Heart left ventricle (tissue), 16 donors: Measurements from ENCODE around the gene AURKB. TPM values are rescaled to one million over a fixed set of nuclear protein-coding genes. Genes with fewer than 3 reads are reported as not detected.

Experiments used
- ATAC-seq, 4 donors: fragments of 200-7000 bp; cut with Tn5 transposase; one replicate each; pipeline ENCODE4 v1.9.1; 2020 to 2022; ENCODE audit warnings: moderate library complexity in 4 of 4, mild to moderate bottlenecking in 3 of 4, moderate number of reproducible peaks in 1 of 4
- DNase-seq, 5 donors: peaks; one replicate each; pipeline ENCODE4 v3.0.0-alpha.2; 2020
- H3K27ac ChIP-seq, 12 donors: fragments of 200-600 bp; sonication (generic) in 4 of 12; one replicate each; pipeline versions ENCODE4 v1.5.0 to v1.8.0; 2016 to 2022; ENCODE audit warnings: mild to moderate bottlenecking in 2 of 12
- H3K27me3 ChIP-seq, 9 donors: fragments of 200-600 bp; sonication (generic) in 2 of 9; one replicate each; pipeline versions ENCODE4 v1.5.1 to v1.8.0; 2016 to 2022; ENCODE audit warnings: mild to moderate bottlenecking in 3 of 9
- H3K36me3 ChIP-seq, 9 donors: fragments of 200-600 bp; sonication (generic) in 2 of 9; one replicate each; pipeline versions ENCODE4 v1.5.0 to v1.8.0; 2018 to 2022; ENCODE audit warnings: mild to moderate bottlenecking in 2 of 9
- H3K4me1 ChIP-seq, 12 donors: fragments of 200-600 bp; sonication (generic) in 4 of 12; one replicate each; pipeline versions ENCODE4 v1.5.0 to v1.8.0; 2016 to 2022; ENCODE audit warnings: mild to moderate bottlenecking in 3 of 12
- H3K4me3 ChIP-seq, 12 donors: fragments of 200-600 bp; sonication (generic) in 4 of 12; one replicate each; pipeline versions ENCODE4 v1.5.0 to v1.8.0; 2017 to 2022; ENCODE audit warnings: mild to moderate bottlenecking in 9 of 12, moderate library complexity in 4 of 12
- H3K9me3 ChIP-seq, 12 donors: fragments of 200-600 bp; sonication (generic) in 4 of 12; one replicate each; pipeline versions ENCODE4 v1.5.0 to v1.8.0; 2016 to 2022; ENCODE audit warnings: mild to moderate bottlenecking in 1 of 12
- POLR2A ChIP-seq, 2 donors: fragments of 450-650 bp; IDR thresholded peaks; one replicate each; pipeline ENCODE4 v1.6.1; 2017; ENCODE audit warnings: antibody characterized with exemption in 2 of 2, mild to moderate bottlenecking in 2 of 2, moderate library complexity in 2 of 2
- WGBS, 4 donors: extraction: QIAGEN DNeasy Blood & Tissue Kit in 2 of 4; methylation state at CpG; one replicate each; pipeline versions ENCODE4 v1.1.5 to v1.1.7; 2013 to 2018; 5-methylcytosine and 5-hydroxymethylcytosine counted together
- intact Hi-C, 10 donors: fragments of 100-400 bp; cut with DNase I; formaldehyde crosslinking; loops; one replicate each; pipeline versions ENCODE4 v1.11.1 to v1.14.2; 2022
- polyA plus RNA-seq, 2 donors: library from polyadenylated mRNA; stranded (reverse); fragments of 200-250 nt; gene quantifications; one replicate each; pipeline ENCODE4 v1.2.3, GENCODE V29; 2013
- total RNA-seq, 9 donors: library from RNA; depleted of rRNA in 2 of 9; stranded (reverse); fragments of >200 nt in 2 of 9; fragmentation: NEBNext Ultra II Directional in 3 of 9; extraction: Animal tissue kit (Norgen Biotek cat#: 25700) in 3 of 9; gene quantifications; one replicate each; pipeline versions ENCODE4 v1.1.0 to v1.2.4, GENCODE V29; 2016 to 2023
- TF ChIP-seq, protein P1 (sequence below), 12 donors: fragments of 200-600 bp; sonication (generic) in 4 of 12; IDR thresholded peaks; one replicate each; pipeline versions ENCODE4 v1.5.0 to v1.8.0; 2018 to 2022; ENCODE audit warnings: antibody characterized with exemption in 12 of 12, mild to moderate bottlenecking in 5 of 12
- donor health status: ischemic (EF 13 %, LVEDD 7.1; RV severe dilation, severe dysfunction).
- donor health status: healthy with polysubstance abuse.
- donor health status: DM: no; HTN: yes; CAD: no.
- donor health status: DM: no; HTN: no; CAD: no.
- donor health status: ischemic (EF 25% LVEDD 6.9; RV normal size, moderate dysfunction).
- donor health status: ischemic (EF 25% LVEDD 5.7; RV mildly dilated, moderate dysfunction).
- donor health status: healthy.
- donor health status: DM: yes; HTN: yes; CAD: no.
- donor health status: ischemic (EF 35%, LVEDD 5.7; RV mildly dilated, moderate dysfunction).
- donor health status: nonischemic (EF 11% LVEDD 7.7; RV severe dilation, severe dysfunction).
- donor health status: DM: yes; HTN: yes; CAD: no.
- donor health status: PGD.
- donor health status: ischemic (EF 29% LVEDD 5.4; RV normal size, mild dysfunction).
- donor health status: nonischemic (EF 23%, LVEDD 6.1; RV moderate dilation, normal function).

Gene AURKB
- total and polyA plus RNA-seq, 11 donors, result 0.23 to 10.3 (median 0.68) TPM; not detected in 5

DNA sequence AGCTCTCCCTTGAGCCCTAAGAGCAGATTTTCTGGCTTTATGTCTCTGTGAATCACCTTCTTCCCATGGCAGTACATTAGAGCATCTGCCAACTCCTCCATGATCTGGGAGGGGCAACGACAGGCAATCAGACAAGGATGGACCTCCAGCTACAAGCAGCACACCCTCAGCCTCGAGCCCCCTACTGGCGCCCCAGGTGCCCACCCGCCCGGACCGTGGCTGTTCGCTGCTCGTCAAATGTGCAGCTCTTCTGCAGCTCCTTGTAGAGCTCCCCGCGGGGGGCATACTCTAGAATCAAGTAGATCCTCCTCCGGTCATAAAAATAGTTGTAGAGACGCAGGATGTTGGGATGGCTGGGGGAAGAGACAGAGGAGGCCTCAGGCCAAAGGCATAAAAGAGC is 3.8 kb downstream of the AURKB start:
- WGBS, 4 donors, result 89 to 95% (median 94%) methylated on average over 12 of the region's 12 CpGs
- no peak for DNase-seq
- no peak for ATAC-seq
- Histone ChIP-seq H3K4me3 (no peak overlapping the region), H3K36me3 (no peaks in the 10 kb centered on the region), H3K4me1 (peaks cover 0 to 22% (median 8%) of the 10 kb centered on the region in 12 donors), H3K9me3 (no peaks in the 10 kb centered on the region), H3K27me3 (no peaks in the 10 kb centered on the region), H3K27ac (no peak overlapping the region)
- intact Hi-C loops, result no loop called here
- TF ChIP-seq, protein P1, sequence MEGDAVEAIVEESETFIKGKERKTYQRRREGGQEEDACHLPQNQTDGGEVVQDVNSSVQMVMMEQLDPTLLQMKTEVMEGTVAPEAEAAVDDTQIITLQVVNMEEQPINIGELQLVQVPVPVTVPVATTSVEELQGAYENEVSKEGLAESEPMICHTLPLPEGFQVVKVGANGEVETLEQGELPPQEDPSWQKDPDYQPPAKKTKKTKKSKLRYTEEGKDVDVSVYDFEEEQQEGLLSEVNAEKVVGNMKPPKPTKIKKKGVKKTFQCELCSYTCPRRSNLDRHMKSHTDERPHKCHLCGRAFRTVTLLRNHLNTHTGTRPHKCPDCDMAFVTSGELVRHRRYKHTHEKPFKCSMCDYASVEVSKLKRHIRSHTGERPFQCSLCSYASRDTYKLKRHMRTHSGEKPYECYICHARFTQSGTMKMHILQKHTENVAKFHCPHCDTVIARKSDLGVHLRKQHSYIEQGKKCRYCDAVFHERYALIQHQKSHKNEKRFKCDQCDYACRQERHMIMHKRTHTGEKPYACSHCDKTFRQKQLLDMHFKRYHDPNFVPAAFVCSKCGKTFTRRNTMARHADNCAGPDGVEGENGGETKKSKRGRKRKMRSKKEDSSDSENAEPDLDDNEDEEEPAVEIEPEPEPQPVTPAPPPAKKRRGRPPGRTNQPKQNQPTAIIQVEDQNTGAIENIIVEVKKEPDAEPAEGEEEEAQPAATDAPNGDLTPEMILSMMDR (IDR thresholded peaks at IDR 0.05), result no peak
- no peak for TF ChIP-seq POLR2A (IDR thresholded peaks at IDR 0.05)

DNA sequence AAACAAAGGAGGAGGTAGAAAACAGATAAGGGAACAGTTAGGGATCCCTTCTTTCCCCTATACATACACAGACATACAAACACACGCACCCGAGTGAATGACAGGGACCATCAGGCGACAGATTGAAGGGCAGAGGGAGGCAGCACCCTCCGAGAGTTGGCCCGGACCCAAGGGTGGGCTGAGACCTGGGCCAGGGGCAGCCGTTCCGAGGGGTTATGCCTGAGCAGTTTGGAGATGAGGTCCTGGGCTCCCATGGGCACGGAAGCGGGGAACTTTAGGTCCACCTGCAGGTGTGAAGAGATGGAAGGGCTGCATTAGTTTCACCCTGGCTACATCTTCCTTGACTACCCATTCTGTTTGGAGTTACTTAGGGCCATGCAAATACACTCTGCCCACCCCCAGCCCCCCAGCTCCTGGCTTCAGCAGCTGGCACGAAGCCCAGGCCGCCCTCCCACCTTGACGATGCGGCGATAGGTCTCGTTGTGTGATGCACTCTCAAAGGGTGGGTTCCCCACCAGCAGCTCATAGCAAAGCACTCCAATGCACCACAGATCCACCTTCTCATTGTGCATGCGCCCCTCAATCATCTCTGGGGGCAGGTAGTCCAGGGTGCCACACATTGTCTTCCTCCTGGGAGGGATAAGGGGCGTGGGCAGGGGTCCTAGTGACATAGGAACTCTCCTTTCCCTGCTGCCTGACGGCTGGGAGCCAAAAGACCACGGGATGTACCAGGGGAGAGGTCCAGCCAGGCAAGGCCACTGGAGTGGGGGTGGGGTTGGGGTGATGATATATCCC is 5.4 kb downstream of the AURKB start:
- TF ChIP-seq POLR2A (IDR thresholded peaks at IDR 0.05), result no peak
- TF ChIP-seq, protein P1 (IDR thresholded peaks at IDR 0.05), result no peak

DNA sequence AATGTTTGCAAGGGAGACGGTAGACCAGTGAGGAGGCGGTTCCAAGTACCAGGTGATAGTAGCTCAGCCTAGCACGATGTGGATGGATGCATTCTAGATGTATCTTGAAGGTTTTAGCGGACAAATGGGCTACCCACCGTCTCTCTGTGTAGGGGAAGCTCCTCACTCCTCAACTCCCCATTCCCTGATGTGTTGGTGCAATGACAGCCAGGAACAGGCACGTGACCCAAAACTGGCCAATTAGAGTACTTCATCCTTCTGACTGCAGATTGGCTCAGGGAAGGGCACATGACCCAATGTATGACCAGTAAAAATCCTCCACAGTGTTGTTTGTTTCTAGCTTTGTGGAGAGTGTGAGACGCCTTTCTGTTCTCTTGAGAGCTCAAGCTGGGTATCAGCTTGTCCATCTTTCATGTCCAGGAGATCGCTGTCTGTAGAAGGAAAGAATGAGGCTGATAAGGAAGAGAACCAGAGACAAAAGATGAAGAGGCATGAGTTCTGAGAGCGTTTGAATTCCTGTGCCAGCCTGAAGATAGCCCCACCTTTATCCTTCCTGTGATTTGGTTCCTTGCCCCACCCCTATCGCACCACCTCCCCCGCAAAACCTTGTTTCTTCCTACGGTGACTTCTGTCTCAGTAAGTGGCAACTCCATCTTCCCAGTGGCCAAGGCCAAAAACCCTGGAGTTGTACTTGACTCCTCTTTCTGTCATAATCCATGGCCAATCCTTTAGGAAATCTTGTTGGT is 18.1 kb downstream of the AURKB start:
- ATAC-seq (peak; percentile 56 to 70 (median 61)), DNase-seq (peak in 4 of 5 donors; percentile 88 to 91 (median 90))
- WGBS, 4 donors, result 7 to 11% (median 8%) methylated on average over 12 of the region's 12 CpGs
- Histone ChIP-seq H3K9me3 (no peaks in the 10 kb centered on the region), H3K27ac (peak overlapping the region; percentile 71 to 88 (median 84)), H3K27me3 (no peaks in the 10 kb centered on the region), H3K36me3 (no peaks in the 10 kb centered on the region), H3K4me1 (peaks cover 6 to 48% (median 35%) of the 10 kb centered on the region in 12 donors), H3K4me3 (peak overlapping the region in 11 of 12 donors; percentile 23 to 56 (median 38))
- intact Hi-C loops, result loop anchor here in 1 of 10 donors (1.0 to 10.0 kb wide), 2 partner anchors 8 to 183 kb away; partner anchors contain the start of gene KRABD2
- peak in 1 of 2 donors; percentile 89 for TF ChIP-seq POLR2A (IDR thresholded peaks at IDR 0.05)
- TF ChIP-seq, protein P1 (IDR thresholded peaks at IDR 0.05), result no peak

More for the DNA sequence above, 5.4 kb downstream of the AURKB start:
- ATAC-seq (no peak), DNase-seq (no peak)
- no peak overlapping the region for H3K27ac ChIP-seq
- no peaks in the 10 kb centered on the region for H3K27me3 ChIP-seq
- no peaks in the 10 kb centered on the region for H3K9me3 ChIP-seq
- no peaks in the 10 kb centered on the region for H3K36me3 ChIP-seq
- 87 to 95% (median 90%) methylated on average over 19 of the region's 19 CpGs for WGBS, 4 donors
- peaks cover 0 to 16% (median 2%) of the 10 kb centered on the region in 12 donors for H3K4me1 ChIP-seq
- no peak overlapping the region for H3K4me3 ChIP-seq
- intact Hi-C loops, result no loop called here

DNA sequence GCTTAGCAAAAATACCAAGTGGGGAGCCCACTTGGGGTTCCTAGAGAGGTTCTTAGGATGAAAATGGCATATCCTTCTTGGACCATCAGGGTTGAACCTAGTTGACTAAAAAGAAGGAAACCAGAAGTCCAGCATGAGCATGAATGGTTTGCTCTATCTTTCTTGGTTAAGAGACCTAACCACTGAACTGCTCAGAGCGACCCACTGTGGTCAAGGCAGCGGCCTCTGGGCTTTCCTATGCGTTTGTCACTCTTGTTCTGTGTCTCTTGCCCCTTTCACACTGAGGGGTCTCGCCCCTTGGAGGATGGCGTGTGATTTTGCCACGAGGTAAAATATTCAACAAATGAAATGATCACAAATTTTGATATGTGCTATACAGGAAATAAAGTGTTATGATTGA is 19.9 kb downstream of the AURKB start:
- H3K27ac ChIP-seq, result peak overlapping the region in 11 of 12 donors; percentile 43 to 99 (median 95)
- ATAC-seq (no peak), DNase-seq (peak in 1 of 5 donors; percentile 34)
- no peaks in the 10 kb centered on the region for H3K9me3 ChIP-seq
- H3K36me3 ChIP-seq, result no peaks in the 10 kb centered on the region
- WGBS, 4 donors, result 32 to 47% (median 43%) methylated on average over 6 of the region's 6 CpGs
- intact Hi-C loops, result loop anchor here in 1 of 10 donors (10.0 kb wide), 1 partner anchor 184 kb away; the partner anchor contains the start of gene KRABD2
- H3K27me3 ChIP-seq, result no peaks in the 10 kb centered on the region
- H3K4me1 ChIP-seq, result peaks cover 6 to 53% (median 35%) of the 10 kb centered on the region in 12 donors
- H3K4me3 ChIP-seq, result peak overlapping the region in 9 of 12 donors; percentile 61 to 96 (median 87)
- no peak for TF ChIP-seq POLR2A (IDR thresholded peaks at IDR 0.05)
- TF ChIP-seq, protein P1 (IDR thresholded peaks at IDR 0.05), result no peak
